ENCODE results near the gene AGAP1. TPM values are rescaled to one million over a fixed set of nuclear protein-coding genes. Genes with fewer than 3 reads are reported as not detected.

AGAP1 gene
- total and polyA plus RNA-seq, 8 donors, result 5.0 to 27.6 (median 17.4) TPM

DNA sequence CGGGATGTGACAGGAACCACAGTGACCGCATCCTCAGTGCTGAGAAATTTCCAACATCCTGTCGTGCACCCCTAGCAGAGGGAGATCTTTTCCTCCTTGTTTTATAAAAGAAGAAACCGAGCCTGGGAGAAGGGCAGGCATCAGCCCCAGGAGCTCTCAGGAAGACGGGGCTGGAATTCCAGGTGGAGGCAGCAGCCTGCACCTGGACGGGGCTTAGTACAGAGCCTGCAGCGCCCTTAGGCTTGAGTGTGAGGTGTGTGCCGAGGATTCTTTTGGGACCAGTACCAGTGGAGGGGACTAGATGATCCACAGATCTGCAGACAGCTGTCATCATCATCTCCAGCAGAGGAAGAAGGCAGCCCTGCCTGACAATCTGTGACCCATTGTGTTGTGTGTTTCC lies 525.6 kb downstream of the AGAP1 start:
- Histone ChIP-seq H3K4me3 (no peak overlapping the region), H3K27me3 (no peaks in the 10 kb centered on the region)
- no peak for FAIRE-seq

DNA sequence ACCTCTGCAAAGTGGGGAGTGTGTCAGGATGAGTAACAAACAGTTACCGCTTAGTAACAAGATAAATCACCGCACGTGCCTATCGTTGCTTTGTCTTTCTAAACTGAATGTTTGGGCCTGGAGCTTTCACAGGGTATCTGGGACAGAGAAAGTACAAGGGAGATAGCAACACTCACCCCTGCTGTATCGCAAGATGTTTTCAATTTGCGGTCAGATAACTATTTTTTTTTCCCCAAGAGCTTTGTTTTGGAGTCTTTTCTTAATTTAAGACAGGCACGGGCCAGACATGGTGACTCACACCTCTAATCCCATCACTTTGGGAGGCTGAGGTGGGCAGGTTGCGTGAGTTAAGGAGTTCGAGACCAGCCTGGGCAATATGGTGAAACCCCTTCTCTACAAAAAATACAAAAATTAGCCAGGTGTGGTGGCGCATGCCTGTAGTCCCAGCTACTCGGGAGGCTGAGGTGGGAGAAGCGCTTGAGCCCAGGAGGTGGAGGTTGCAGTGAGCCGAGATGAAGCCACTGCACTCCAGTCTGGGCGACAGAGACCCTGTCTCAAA lies 527.7 kb downstream of the AGAP1 start:
- TF ChIP-seq CTCF (IDR thresholded peaks at IDR 0.05), result no peak
- H3K4me3 ChIP-seq, result no peak overlapping the region
- H3K27me3 ChIP-seq, result no peaks in the 10 kb centered on the region
- no peaks in the 10 kb centered on the region for H3K36me3 ChIP-seq
- H3K27ac ChIP-seq, result no peak overlapping the region
- no peak for FAIRE-seq
- no peak for ATAC-seq
- no peaks in the 10 kb centered on the region for H3K9me3 ChIP-seq
- WGBS, 2 donors, result 97% methylated on average over 14 of the region's 14 CpGs
- DNase-seq, result no peak
- intact Hi-C loops (cut with DNase I), result no loop called here
- no peaks in the 10 kb centered on the region for H3K4me1 ChIP-seq

More for the DNA sequence above, 525.6 kb downstream of the AGAP1 start:
- intact Hi-C loops (cut with DNase I), result no loop called here
- ATAC-seq (no peak), DNase-seq (no peak)
- no peak for TF ChIP-seq CTCF (IDR thresholded peaks at IDR 0.05)
- Histone ChIP-seq H3K9me3 (no peaks in the 10 kb centered on the region), H3K27ac (no peak overlapping the region), H3K36me3 (no peaks in the 10 kb centered on the region), H3K4me1 (no peaks in the 10 kb centered on the region)
- 96 to 97% methylated on average over 8 of the region's 8 CpGs for WGBS, 2 donors

- Histone ChIP-seq H3K9me3 (no peaks in the 10 kb centered on the region), H3K36me3 (no peaks in the 10 kb centered on the region), H3K27ac (no peak overlapping the region), H3K4me3 (no peak overlapping the region), H3K27me3 (no peaks in the 10 kb centered on the region), H3K4me1 (no peaks in the 10 kb centered on the region)
- no peak for TF ChIP-seq CTCF (IDR thresholded peaks at IDR 0.05)
- ATAC-seq, result no peak
- FAIRE-seq, result no peak
- intact Hi-C loops (cut with DNase I), result no loop called here
- DNase-seq, result no peak
- 86 to 89% methylated on average over 5 of the region's 5 CpGs for WGBS, 2 donors
Observed at GRCh38 chr2:236022128-236022527, 528.3 kb downstream of the AGAP1 start.

GRCh38 chr2:236025892-236026291 lies 532.0 kb downstream of the AGAP1 start:
- no peak for FAIRE-seq
- WGBS, 2 donors, result 93 to 96% methylated on average over 2 to 3 of the region's 3 CpGs
- H3K4me3 ChIP-seq, result no peak overlapping the region
- H3K4me1 ChIP-seq, result no peaks in the 10 kb centered on the region
- no peaks in the 10 kb centered on the region for H3K27me3 ChIP-seq
- no peaks in the 10 kb centered on the region for H3K36me3 ChIP-seq
- H3K27ac ChIP-seq, result no peak overlapping the region
- DNase-seq, result no peak
- no peaks in the 10 kb centered on the region for H3K9me3 ChIP-seq
- no peak for TF ChIP-seq CTCF (IDR thresholded peaks at IDR 0.05)
- intact Hi-C loops (cut with DNase I), result no loop called here
- ATAC-seq, result no peak

GRCh38 chr2:236026841-236027240 lies 533.0 kb downstream of the AGAP1 start:
- ATAC-seq, result no peak
- WGBS, 2 donors, result 90 to 94% methylated on average over 4 of the region's 4 CpGs
- no peak for DNase-seq
- intact Hi-C loops (cut with DNase I), result no loop called here
- Histone ChIP-seq H3K9me3 (no peaks in the 10 kb centered on the region), H3K36me3 (no peaks in the 10 kb centered on the region), H3K27me3 (no peaks in the 10 kb centered on the region), H3K4me1 (no peaks in the 10 kb centered on the region), H3K4me3 (no peak overlapping the region), H3K27ac (no peak overlapping the region)
- TF ChIP-seq CTCF (IDR thresholded peaks at IDR 0.05), result no peak
- FAIRE-seq, result no peak
